ENCODE results near the gene MASP1.

MASP1 gene

GRCh38 chr3:187277129-187277462 is 14.4 kb downstream of the MASP1 start:
- Histone ChIP-seq H3K4me3 (ENCODE audit: low read length) (no peak overlapping the region), H3K9me3 (ENCODE audit: insufficient read depth, low read depth, low read length) (no peaks in the 10 kb centered on the region), H3K36me3 (ENCODE audit: insufficient read depth, low read depth, low read length) (no peaks in the 10 kb centered on the region), H3K4me1 (ENCODE audit: insufficient read depth, low read length) (peaks cover 25% of the 10 kb centered on the region), H3K27ac (ENCODE audit: low read length) (no peak overlapping the region), H3K9ac (ENCODE audit: low read depth, low read length) (no peak overlapping the region), H3K27me3 (ENCODE audit: insufficient read depth, low read length) (no peaks in the 10 kb centered on the region)

GRCh38 chr3:187276397-187277128 is 15.0 kb downstream of the MASP1 start:
- no peak overlapping the region for H3K27ac ChIP-seq (ENCODE audit: low read length)
- H3K9me3 ChIP-seq (ENCODE audit: insufficient read depth, low read depth, low read length) = no peaks in the 10 kb centered on the region
- peaks cover 25% of the 10 kb centered on the region for H3K4me1 ChIP-seq (ENCODE audit: insufficient read depth, low read length)
- no peaks in the 10 kb centered on the region for H3K36me3 ChIP-seq (ENCODE audit: insufficient read depth, low read depth, low read length)
- H3K27me3 ChIP-seq (ENCODE audit: insufficient read depth, low read length) = no peaks in the 10 kb centered on the region
- H3K9ac ChIP-seq (ENCODE audit: low read depth, low read length) = no peak overlapping the region
- H3K4me3 ChIP-seq (ENCODE audit: low read length) = no peak overlapping the region

GRCh38 chr3:187274977-187275338 is 16.6 kb downstream of the MASP1 start:
- no peaks in the 10 kb centered on the region for H3K36me3 ChIP-seq (ENCODE audit: insufficient read depth, low read depth, low read length)
- peaks cover 2% of the 10 kb centered on the region for H3K9me3 ChIP-seq (ENCODE audit: insufficient read depth, low read depth, low read length)
- no peaks in the 10 kb centered on the region for H3K27me3 ChIP-seq (ENCODE audit: insufficient read depth, low read length)
- H3K9ac ChIP-seq (ENCODE audit: low read depth, low read length) = peak overlapping the region; percentile 74
- peak overlapping the region; percentile 66 for H3K27ac ChIP-seq (ENCODE audit: low read length)
- H3K4me3 ChIP-seq (ENCODE audit: low read length) = peak overlapping the region; percentile 52
- H3K4me1 ChIP-seq (ENCODE audit: insufficient read depth, low read length) = peaks cover 25% of the 10 kb centered on the region

GRCh38 chr3:187274315-187274976 is 17.1 kb downstream of the MASP1 start:
- no peak overlapping the region for H3K4me3 ChIP-seq (ENCODE audit: low read length)
- no peaks in the 10 kb centered on the region for H3K36me3 ChIP-seq (ENCODE audit: insufficient read depth, low read depth, low read length)
- H3K27ac ChIP-seq (ENCODE audit: low read length) = no peak overlapping the region

GRCh38 chr3:187271582-187271981 is 20.0 kb downstream of the MASP1 start:
- no peak overlapping the region for H3K4me3 ChIP-seq (ENCODE audit: low read length)
- H3K9ac ChIP-seq (ENCODE audit: low read depth, low read length) = no peak overlapping the region
- H3K4me1 ChIP-seq (ENCODE audit: insufficient read depth, low read length) = peaks cover 24% of the 10 kb centered on the region
- H3K27ac ChIP-seq (ENCODE audit: low read length) = no peak overlapping the region
- H3K9me3 ChIP-seq (ENCODE audit: insufficient read depth, low read depth, low read length) = peaks cover 10% of the 10 kb centered on the region
- no peaks in the 10 kb centered on the region for H3K36me3 ChIP-seq (ENCODE audit: insufficient read depth, low read depth, low read length)
- no peaks in the 10 kb centered on the region for H3K27me3 ChIP-seq (ENCODE audit: insufficient read depth, low read length)

More at GRCh38 chr3:187274315-187274976, 17.1 kb downstream of the MASP1 start:
- H3K4me1 ChIP-seq (ENCODE audit: insufficient read depth, low read length) = peaks cover 25% of the 10 kb centered on the region
- H3K9ac ChIP-seq (ENCODE audit: low read depth, low read length) = no peak overlapping the region
- H3K27me3 ChIP-seq (ENCODE audit: insufficient read depth, low read length) = no peaks in the 10 kb centered on the region
- peaks cover 7% of the 10 kb centered on the region for H3K9me3 ChIP-seq (ENCODE audit: insufficient read depth, low read depth, low read length)

- Histone ChIP-seq H3K4me3 (ENCODE audit: low read length) (no peak overlapping the region), H3K36me3 (ENCODE audit: insufficient read depth, low read depth, low read length) (no peaks in the 10 kb centered on the region), H3K4me1 (ENCODE audit: insufficient read depth, low read length) (peaks cover 5% of the 10 kb centered on the region), H3K9ac (ENCODE audit: low read depth, low read length) (no peak overlapping the region), H3K27me3 (ENCODE audit: insufficient read depth, low read length) (no peaks in the 10 kb centered on the region), H3K27ac (ENCODE audit: low read length) (no peak overlapping the region), H3K9me3 (ENCODE audit: insufficient read depth, low read depth, low read length) (peaks cover 10% of the 10 kb centered on the region)
Measured at GRCh38 chr3:187269486-187269885, 22.1 kb downstream of the MASP1 start.

GRCh38 chr3:187267306-187267705 is 24.2 kb downstream of the MASP1 start:
- Histone ChIP-seq H3K4me3 (ENCODE audit: low read length) (no peak overlapping the region), H3K27me3 (ENCODE audit: insufficient read depth, low read length) (no peaks in the 10 kb centered on the region), H3K27ac (ENCODE audit: low read length) (no peak overlapping the region), H3K4me1 (ENCODE audit: insufficient read depth, low read length) (no peaks in the 10 kb centered on the region; the same call in none of the 2 replicates), H3K36me3 (ENCODE audit: insufficient read depth, low read depth, low read length) (no peaks in the 10 kb centered on the region), H3K9me3 (ENCODE audit: insufficient read depth, low read depth, low read length) (peaks cover 10% of the 10 kb centered on the region), H3K9ac (ENCODE audit: low read depth, low read length) (no peak overlapping the region)

GRCh38 chr3:187266691-187267090 is 24.8 kb downstream of the MASP1 start:
- H3K4me3 ChIP-seq (ENCODE audit: low read length) = no peak overlapping the region
- H3K36me3 ChIP-seq (ENCODE audit: insufficient read depth, low read depth, low read length) = no peaks in the 10 kb centered on the region
- no peak overlapping the region for H3K27ac ChIP-seq (ENCODE audit: low read length)
- H3K27me3 ChIP-seq (ENCODE audit: insufficient read depth, low read length) = no peaks in the 10 kb centered on the region
- no peak overlapping the region for H3K9ac ChIP-seq (ENCODE audit: low read depth, low read length)
- H3K9me3 ChIP-seq (ENCODE audit: insufficient read depth, low read depth, low read length) = peaks cover 10% of the 10 kb centered on the region
- no peaks in the 10 kb centered on the region; the same call in none of the 2 replicates for H3K4me1 ChIP-seq (ENCODE audit: insufficient read depth, low read length)

GRCh38 chr3:187265461-187265955 is 26.0 kb downstream of the MASP1 start:
- Histone ChIP-seq H3K27me3 (ENCODE audit: insufficient read depth, low read length) (no peaks in the 10 kb centered on the region), H3K36me3 (ENCODE audit: insufficient read depth, low read depth, low read length) (no peaks in the 10 kb centered on the region), H3K4me3 (ENCODE audit: low read length) (no peak overlapping the region), H3K9ac (ENCODE audit: low read depth, low read length) (no peak overlapping the region), H3K27ac (ENCODE audit: low read length) (no peak overlapping the region), H3K9me3 (ENCODE audit: insufficient read depth, low read depth, low read length) (peaks cover 10% of the 10 kb centered on the region), H3K4me1 (ENCODE audit: insufficient read depth, low read length) (no peaks in the 10 kb centered on the region; the same call in 1 of the 2 replicates)

- no peak overlapping the region for H3K4me3 ChIP-seq (ENCODE audit: low read length)
- H3K9ac ChIP-seq (ENCODE audit: low read depth, low read length) = no peak overlapping the region
- peaks cover 8% of the 10 kb centered on the region for H3K9me3 ChIP-seq (ENCODE audit: insufficient read depth, low read depth, low read length)
- no peaks in the 10 kb centered on the region for H3K36me3 ChIP-seq (ENCODE audit: insufficient read depth, low read depth, low read length)
- no peaks in the 10 kb centered on the region; the same call in 1 of the 2 replicates for H3K4me1 ChIP-seq (ENCODE audit: insufficient read depth, low read length)
- no peaks in the 10 kb centered on the region for H3K27me3 ChIP-seq (ENCODE audit: insufficient read depth, low read length)
- H3K27ac ChIP-seq (ENCODE audit: low read length) = no peak overlapping the region
Measured at GRCh38 chr3:187264911-187265310, 26.6 kb downstream of the MASP1 start.

- Histone ChIP-seq H3K9ac (ENCODE audit: low read depth, low read length) (no peak overlapping the region), H3K9me3 (ENCODE audit: insufficient read depth, low read depth, low read length) (no peaks in the 10 kb centered on the region; the same call in 1 of the 2 replicates), H3K4me3 (ENCODE audit: low read length) (no peak overlapping the region), H3K27ac (ENCODE audit: low read length) (no peak overlapping the region), H3K4me1 (ENCODE audit: insufficient read depth, low read length) (no peaks in the 10 kb centered on the region; the same call in 1 of the 2 replicates), H3K36me3 (ENCODE audit: insufficient read depth, low read depth, low read length) (no peaks in the 10 kb centered on the region), H3K27me3 (ENCODE audit: insufficient read depth, low read length) (no peaks in the 10 kb centered on the region)
Measured at GRCh38 chr3:187264021-187264420, 27.5 kb downstream of the MASP1 start.

GRCh38 chr3:187263270-187263669 is 28.3 kb downstream of the MASP1 start:
- Histone ChIP-seq H3K4me1 (ENCODE audit: insufficient read depth, low read length) (no peaks in the 10 kb centered on the region; the same call in 1 of the 2 replicates), H3K4me3 (ENCODE audit: low read length) (no peak overlapping the region), H3K9me3 (ENCODE audit: insufficient read depth, low read depth, low read length) (no peaks in the 10 kb centered on the region), H3K36me3 (ENCODE audit: insufficient read depth, low read depth, low read length) (no peaks in the 10 kb centered on the region), H3K27me3 (ENCODE audit: insufficient read depth, low read length) (no peaks in the 10 kb centered on the region), H3K9ac (ENCODE audit: low read depth, low read length) (no peak overlapping the region), H3K27ac (ENCODE audit: low read length) (no peak overlapping the region)

Data from iPS-20b (cell line).